Choroid plexus epithelial cell (primary cell): ENCODE data around the gene APH1B.

Experiments
- DNase-seq: peaks from one replicate; pipeline ENCODE4 v3.0.0-alpha.2; 2010; ENCODE audit warnings: low read depth
- H3K4me3 ChIP-seq: 2 replicates; pipeline ENCODE4 v1.5.1; 2011; ENCODE audit warnings: low read depth, mild to moderate bottlenecking, control low read depth, low read length, moderate library complexity
- CTCF ChIP-seq: conservative IDR thresholded peaks from 2 replicates; pipeline ENCODE4 v1.5.1; 2011; ENCODE audit warnings: low read depth, mild to moderate bottlenecking, control low read depth, inconsistent platforms, low read length, moderate library complexity

The APH1B gene

GRCh38 chr15:63344731-63345390, 67.5 kb downstream of the APH1B start:
- DNase-seq = peak; percentile 23
- TF ChIP-seq CTCF = no peak
- H3K4me3 ChIP-seq = no peak overlapping the region

- no peak overlapping the region for H3K4me3 ChIP-seq
- TF ChIP-seq CTCF = no peak
- no peak for DNase-seq
Measured at GRCh38 chr15:63345391-63345752, 68.0 kb downstream of the APH1B start.

- H3K4me3 ChIP-seq = no peak overlapping the region
- no peak for TF ChIP-seq CTCF
- peak; percentile 69 for DNase-seq
Measured at GRCh38 chr15:63347074-63347857, 69.9 kb downstream of the APH1B start.

GRCh38 chr15:63348392-63348791, 71.0 kb downstream of the APH1B start:
- no peak for TF ChIP-seq CTCF
- DNase-seq = peak; percentile 57
- no peak overlapping the region for H3K4me3 ChIP-seq

GRCh38 chr15:63349156-63349555, 71.8 kb downstream of the APH1B start:
- no peak for TF ChIP-seq CTCF
- no peak overlapping the region for H3K4me3 ChIP-seq
- no peak for DNase-seq

- no peak overlapping the region for H3K4me3 ChIP-seq
- no peak for DNase-seq
- no peak for TF ChIP-seq CTCF
Measured at GRCh38 chr15:63349621-63350020, 72.2 kb downstream of the APH1B start.
